H9 (cell line): ENCODE measurements around the gene SYNPO2. TPM values are rescaled to one million over a fixed set of nuclear protein-coding genes. Genes with fewer than 3 reads are reported as not detected.
A peak's percentile ranks its signal among the peaks of the same experiment; 100 is the strongest.

Experiments
- DNase-seq: peaks from one replicate; pipeline ENCODE4 v3.0.0-alpha.2; 2017
- H2AFZ ChIP-seq: one replicate; pipeline ENCODE4 v1.6.1; 2013; ENCODE audit warnings: mild to moderate bottlenecking, low read length, control low read depth, moderate library complexity
- H2AK5ac ChIP-seq: 2 replicates; pipeline ENCODE4 v1.6.1; 2013; ENCODE audit warnings: low read length, control low read depth, mixed read lengths; ENCODE audit not compliant: insufficient read length
- H2BK120ac ChIP-seq: one replicate; pipeline ENCODE4 v1.6.1; 2013; ENCODE audit warnings: low read depth, mild to moderate bottlenecking, low read length, control low read depth, inconsistent platforms; ENCODE audit not compliant: poor library complexity, severe bottlenecking
- H2BK12ac ChIP-seq: 2 replicates; pipeline ENCODE4 v1.6.1; 2013; ENCODE audit warnings: low read length, control low read depth, mixed read lengths, low read depth; ENCODE audit not compliant: insufficient read length
- H2BK15ac ChIP-seq: 2 replicates; pipeline ENCODE4 v1.6.1; 2013; ENCODE audit warnings: low read depth, low read length, control low read depth
- H2BK20ac ChIP-seq: one replicate; pipeline ENCODE4 v1.6.1; 2013; ENCODE audit warnings: low read depth, mild to moderate bottlenecking, low read length, control low read depth, inconsistent platforms; ENCODE audit not compliant: poor library complexity, severe bottlenecking
- H2BK5ac ChIP-seq: 2 replicates; pipeline ENCODE4 v1.6.1; 2013; ENCODE audit warnings: low read length, control low read depth, mixed read lengths; ENCODE audit not compliant: insufficient read length
- H3K14ac ChIP-seq: 2 replicates; pipeline ENCODE4 v1.6.1; 2013; ENCODE audit warnings: low read length, control low read depth; ENCODE audit not compliant: insufficient read depth
- H3K18ac ChIP-seq: 2 replicates; pipeline ENCODE4 v1.6.1; 2013; ENCODE audit warnings: low read depth, mild to moderate bottlenecking, mixed read lengths, low read length, control low read depth; ENCODE audit not compliant: insufficient read length
- H3K23ac ChIP-seq: 2 replicates; pipeline ENCODE4 v1.6.1; 2013; ENCODE audit warnings: low read length, control low read depth, mixed read lengths, low read depth; ENCODE audit not compliant: insufficient read length
- H3K23me2 ChIP-seq: 2 replicates; pipeline ENCODE4 v1.6.1; 2013; ENCODE audit warnings: low read depth, mild to moderate bottlenecking, mixed read lengths, low read length, control low read depth; ENCODE audit not compliant: insufficient read length, poor library complexity, severe bottlenecking
- H3K27ac ChIP-seq: 2 replicates; pipeline ENCODE4 v1.5.1; 2013; ENCODE audit warnings: low read length, control low read depth, mixed read lengths, low read depth; ENCODE audit not compliant: insufficient read length
- H3K27me3 ChIP-seq: 2 replicates; pipeline ENCODE4 v1.6.1; 2013; ENCODE audit warnings: low read length, control low read depth, inconsistent platforms; ENCODE audit not compliant: insufficient read depth
- H3K4ac ChIP-seq: 2 replicates; pipeline ENCODE4 v1.6.1; 2013; ENCODE audit warnings: low read depth, mild to moderate bottlenecking, control low read depth, inconsistent platforms, low read length, moderate library complexity
- H3K4me1 ChIP-seq: 2 replicates; pipeline ENCODE4 v1.6.1; 2013; ENCODE audit warnings: low read length, control low read depth, inconsistent platforms; ENCODE audit not compliant: insufficient read depth
- H3K4me2 ChIP-seq: 2 replicates; pipeline ENCODE4 v1.6.1; 2013; ENCODE audit warnings: low read length, control low read depth, mixed read lengths; ENCODE audit not compliant: insufficient read length, insufficient read depth
- H3K56ac ChIP-seq: 2 replicates; pipeline ENCODE4 v1.6.1; 2013; ENCODE audit warnings: low read depth, mild to moderate bottlenecking, mixed read lengths, low read length, control low read depth; ENCODE audit not compliant: insufficient read length
- H3K79me1 ChIP-seq: 2 replicates; pipeline ENCODE4 v1.6.1; 2013; ENCODE audit warnings: low read depth, mild to moderate bottlenecking, moderate library complexity, low read length, control low read depth, inconsistent platforms; ENCODE audit not compliant: insufficient read depth, poor library complexity, severe bottlenecking
- H3K79me2 ChIP-seq: 2 replicates; pipeline ENCODE4 v1.6.1; 2013; ENCODE audit warnings: low read length, control low read depth, inconsistent platforms; ENCODE audit not compliant: insufficient read depth
- H3K9ac ChIP-seq: 2 replicates; pipeline ENCODE4 v1.6.1; 2013; ENCODE audit warnings: low read length, control low read depth, mixed read lengths; ENCODE audit not compliant: insufficient read length; ENCODE audit errors: extremely low read depth
- H3K9me3 ChIP-seq: one replicate; pipeline ENCODE4 v1.6.1; 2013; ENCODE audit warnings: low read depth, low read length, inconsistent platforms; ENCODE audit not compliant: control insufficient read depth
- H3T11ph ChIP-seq: one replicate; pipeline ENCODE4 v1.6.1; 2013; ENCODE audit warnings: mild to moderate bottlenecking, low read length, control low read depth, inconsistent platforms
- H4K20me1 ChIP-seq: one replicate; pipeline ENCODE4 v1.6.1; 2013; ENCODE audit not compliant: control insufficient read depth, insufficient read length, insufficient read depth
- H4K5ac ChIP-seq: 2 replicates; pipeline ENCODE4 v1.6.1; 2013; ENCODE audit warnings: low read depth, mild to moderate bottlenecking, mixed read lengths, low read length, control low read depth; ENCODE audit not compliant: insufficient read length
- H4K8ac ChIP-seq: replicated peaks from 2 replicates; pipeline ENCODE4 v1.6.1; 2013; ENCODE audit warnings: low read length, control low read depth, mixed read lengths, low read depth; ENCODE audit not compliant: insufficient read length
- H4K91ac ChIP-seq: 2 replicates; pipeline ENCODE4 v1.6.1; 2013; ENCODE audit warnings: low read depth, mild to moderate bottlenecking, moderate library complexity, mixed read lengths, low read length, control low read depth; ENCODE audit not compliant: insufficient read length
- H3K27ac Mint-ChIP-seq, 3 experiments: 2 replicates in 2 of 3; 3 replicates in 1 of 3; pipeline ENCODE4 v1.8.0; 2020 to 2021; ENCODE audit warnings: mixed read lengths in 3 of 3, mild to moderate bottlenecking in 1 of 3, moderate library complexity in 1 of 3
- H3K27me3 Mint-ChIP-seq: 2 replicates; pipeline ENCODE4 v1.8.0; 2021; ENCODE audit warnings: low read depth, mild to moderate bottlenecking, moderate library complexity, mixed read lengths
- H3K36me3 Mint-ChIP-seq, 3 experiments: 2 replicates in 2 of 3; 3 replicates in 1 of 3; pipeline ENCODE4 v1.8.0; 2020 to 2021; ENCODE audit warnings: low read depth in 3 of 3, mixed read lengths in 3 of 3; ENCODE audit not compliant: insufficient read depth in 1 of 3
- H3K4me1 Mint-ChIP-seq, 2 experiments: 2 replicates each; pipeline ENCODE4 v1.8.0; 2020; ENCODE audit warnings: mixed read lengths in 2 of 2
- H3K4me3 Mint-ChIP-seq, 2 experiments: 2 replicates in 1 of 2; 3 replicates in 1 of 2; pipeline ENCODE4 v1.8.0; 2020 to 2021; ENCODE audit warnings: mild to moderate bottlenecking in 2 of 2, mixed read lengths in 2 of 2, moderate library complexity in 1 of 2
- H3K9me3 Mint-ChIP-seq, 2 experiments: 2 replicates in 1 of 2; 3 replicates in 1 of 2; pipeline ENCODE4 v1.8.0; 2020; ENCODE audit warnings: mild to moderate bottlenecking in 2 of 2, mixed read lengths in 2 of 2, moderate library complexity in 1 of 2
- CTCF ChIP-seq: fragments of 200-600 bp; sonication (generic); conservative IDR thresholded peaks from 3 replicates; pipeline ENCODE4 v1.8.0; 2021; ENCODE audit warnings: antibody characterized with exemption, mild to moderate bottlenecking
- WGBS: extraction: QIAGEN DNeasy Blood & Tissue Kit; methylation state at CpG from one replicate; pipeline ENCODE4 v1.1.7; 2013; ENCODE audit warnings: missing lambda C conversion rate, low lambda C conversion rate, mixed read lengths; ENCODE audit not compliant: insufficient read length; ENCODE audit errors: extremely low coverage; 5-methylcytosine and 5-hydroxymethylcytosine counted together
- total RNA-seq: library from RNA; stranded (reverse); gene quantifications from 2 replicates; pipeline ENCODE4 v1.2.1, GENCODE V29; 2021

Gene SYNPO2
- total RNA-seq, 1 experiment from 2014 or later: 1.1 TPM

GRCh38 chr4:119068529-119068962, 179.9 kb downstream of the SYNPO2 start:
- Mint-ChIP-seq H3K4me3 (peak overlapping the region; percentile 83 to 89), H3K36me3 (peaks cover 12 to 35% (median 19%) of the 10 kb centered on the region in 3 experiments), H3K9me3 (peaks cover 12 to 25% of the 10 kb centered on the region in 2 experiments), H3K27me3 (peaks cover 22% of the 10 kb centered on the region), H3K27ac (peak overlapping the region in 1 of 3 experiments; percentile 32; a peak in 1 of 7 replicates), H3K4me1 (peaks cover 20 to 21% of the 10 kb centered on the region in 2 experiments)
- Histone ChIP-seq H4K91ac (no peak overlapping the region), H3K23ac (no peak overlapping the region), H3K18ac (no peak overlapping the region), H2BK5ac (no peak overlapping the region), H2BK20ac (no peak overlapping the region), H2AK5ac (no peak overlapping the region), H3K23me2 (no peaks in the 10 kb centered on the region), H3K14ac (no peak overlapping the region), H2BK12ac (no peak overlapping the region), H3K27me3 (no peaks in the 10 kb centered on the region), H3K9me3 (no peaks in the 10 kb centered on the region), H3K4me1 (no peaks in the 10 kb centered on the region), H3K4me2 (peak overlapping the region; percentile 63), H2BK15ac (no peak overlapping the region), H3T11ph (no peak overlapping the region), H3K4ac (no peak overlapping the region), H3K79me2 (no peaks in the 10 kb centered on the region), H3K79me1 (no peaks in the 10 kb centered on the region), H2AFZ (no peak overlapping the region), H3K56ac (no peak overlapping the region), H2BK120ac (no peak overlapping the region), H4K5ac (no peak overlapping the region), H4K20me1 (no peaks in the 10 kb centered on the region), H3K9ac (no peak overlapping the region), H4K8ac (no peak overlapping the region), H3K27ac (no peak overlapping the region)
- WGBS: no CpG with 5 or more reads among the region's 3 CpGs
- TF ChIP-seq CTCF: no peak
- no peak for DNase-seq
